ENCODE results near the gene SMARCD1. TPM values are rescaled to one million over a fixed set of nuclear protein-coding genes. Genes with fewer than 3 reads are reported as not detected.
"Not testable (repeated sequence)": the region's sequence is repeated elsewhere in the genome, so short reads cannot be mapped to it uniquely, and the experiment has no call there.

Gene SMARCD1
- total and polyA plus RNA-seq, 3 experiments from 2014 or later, result 16.1 to 78.2 (median 72.3) TPM

DNA sequence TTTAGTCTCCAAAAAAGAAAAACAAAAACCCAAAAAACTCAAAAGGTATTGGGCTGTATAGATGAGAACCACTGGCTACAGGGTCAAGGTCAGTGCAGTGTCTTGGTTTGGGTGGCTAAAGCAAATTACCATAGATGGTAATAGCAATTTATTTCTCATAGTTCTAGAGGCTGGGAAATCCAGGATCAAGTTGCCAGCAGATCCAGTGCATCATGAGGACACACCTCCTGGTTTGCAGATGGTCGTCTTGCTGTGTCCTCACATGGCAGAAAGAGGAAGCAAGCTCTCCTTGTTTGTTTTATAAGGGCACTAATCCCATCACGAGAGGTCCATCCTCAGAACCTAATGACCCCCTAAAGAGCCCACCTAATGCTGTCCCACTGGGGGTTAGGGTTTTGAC, 38.1 kb downstream of the SMARCD1 start:
- Histone ChIP-seq H3K4me3 (ENCODE audit: low read length) (no peak overlapping the region), H3K9me3 (ENCODE audit: low read length) (no peaks in the 10 kb centered on the region), H3K27ac (ENCODE audit: low read depth, low read length) (no peak overlapping the region), H3K4me1 (ENCODE audit: insufficient read depth, low read length) (peaks cover 8% of the 10 kb centered on the region), H3K27me3 (ENCODE audit: insufficient read depth, low read length, poor library complexity, severe bottlenecking) (no peaks in the 10 kb centered on the region), H3K36me3 (ENCODE audit: insufficient read depth, low read length) (peaks cover 42% of the 10 kb centered on the region)
- Mint-ChIP-seq H3K36me3 (peaks cover 0 to 85% (median 13%) of the 10 kb centered on the region in 3 donors), H3K4me3 (no peak overlapping the region), H3K9me3 (no peaks in the 10 kb centered on the region), H3K4me1 (peaks cover 35 to 72% (median 47%) of the 10 kb centered on the region in 3 donors), H3K27ac (peak overlapping the region in 4 of 8 donors; percentile 23 to 51 (median 30)), H3K27me3 (peaks cover 0 to 2% of the 10 kb centered on the region in 2 donors)
- no peak for DNase-seq
- POLR2A ChIA-PET, result no interaction called here
- CTCF ChIA-PET, result interaction anchor here (3.7 kb wide), 1 partner anchor 12 kb away, joined by 17 read pairs; the partner anchor contains the start of gene COX14

DNA sequence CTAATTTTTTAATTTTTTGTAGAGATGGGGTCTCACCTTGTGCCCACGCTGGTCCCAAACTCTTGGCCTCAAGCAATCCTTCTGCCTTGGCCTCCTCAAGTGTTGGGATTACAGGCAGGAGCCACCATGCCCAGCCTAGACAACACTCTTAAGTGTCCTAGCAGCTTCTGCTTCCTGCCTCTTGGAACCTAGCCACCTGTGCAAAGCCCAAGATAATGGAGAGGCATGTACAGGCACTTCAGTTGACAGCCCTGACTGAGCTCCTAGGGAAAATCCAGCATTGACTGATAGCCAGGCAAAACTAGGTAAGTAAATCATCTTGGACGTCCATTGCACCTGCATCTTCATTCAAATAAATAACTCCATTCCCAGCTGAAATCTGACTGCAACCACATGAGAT, 42.4 kb downstream of the SMARCD1 start:
- peaks cover 4 to 82% (median 19%) of the 10 kb centered on the region in 3 donors for H3K36me3 Mint-ChIP-seq
- H3K9me3 Mint-ChIP-seq, result no peaks in the 10 kb centered on the region
- H3K4me3 Mint-ChIP-seq, result no peak overlapping the region
- H3K9me3 ChIP-seq (ENCODE audit: low read length), result no peaks in the 10 kb centered on the region
- ChIA-PET CTCF (interaction anchor here (0.6 to 6.4 kb wide), 2 partner anchors 15 to 459 kb away, joined by 5 to 69 read pairs; partner anchors contain the start of gene COX14), POLR2A (no interaction called here)
- H3K27ac ChIP-seq (ENCODE audit: low read depth, low read length), result no peak overlapping the region
- no peak overlapping the region for H3K4me3 ChIP-seq (ENCODE audit: low read length)
- peaks cover 36% of the 10 kb centered on the region for H3K36me3 ChIP-seq (ENCODE audit: insufficient read depth, low read length)
- peak overlapping the region in 4 of 8 donors; percentile 0 to 55 (median 43) for H3K27ac Mint-ChIP-seq
- peaks cover 0 to 2% of the 10 kb centered on the region in 2 donors for H3K27me3 Mint-ChIP-seq
- peaks cover 26 to 51% (median 49%) of the 10 kb centered on the region in 3 donors for H3K4me1 Mint-ChIP-seq
- H3K27me3 ChIP-seq (ENCODE audit: insufficient read depth, low read length, poor library complexity, severe bottlenecking), result no peaks in the 10 kb centered on the region
- no peak for DNase-seq
- H3K4me1 ChIP-seq (ENCODE audit: insufficient read depth, low read length), result peaks cover 8% of the 10 kb centered on the region

DNA sequence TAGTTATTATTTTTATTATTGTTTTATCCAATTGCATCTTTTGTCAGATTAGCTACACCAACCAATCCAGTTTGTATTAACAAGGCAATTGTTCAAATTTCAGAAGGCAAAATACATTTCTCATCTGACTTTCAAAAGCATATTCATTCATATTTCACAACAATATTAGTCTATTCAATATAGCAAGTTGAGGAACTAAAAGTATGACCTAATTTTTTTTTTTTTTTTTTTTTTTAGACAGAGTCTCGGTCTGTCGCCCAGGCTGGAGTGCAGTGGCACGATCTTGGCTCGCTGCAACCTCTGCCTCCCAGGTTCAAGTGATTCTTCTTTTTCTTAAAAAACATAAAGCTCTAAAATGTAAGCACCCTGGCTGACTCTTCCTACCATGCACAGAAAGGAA, 44.1 kb downstream of the SMARCD1 start:
- no peaks in the 10 kb centered on the region for H3K27me3 ChIP-seq (ENCODE audit: insufficient read depth, low read length, poor library complexity, severe bottlenecking)
- H3K4me3 ChIP-seq (ENCODE audit: low read length), result no peak overlapping the region
- H3K4me1 ChIP-seq (ENCODE audit: insufficient read depth, low read length), result peaks cover 8% of the 10 kb centered on the region
- Mint-ChIP-seq H3K4me1 (peaks cover 24 to 44% (median 41%) of the 10 kb centered on the region in 3 donors), H3K27ac (peak overlapping the region in 1 of 8 donors; percentile 46), H3K27me3 (peaks cover 0 to 2% of the 10 kb centered on the region in 2 donors), H3K4me3 (no peak overlapping the region), H3K9me3 (no peaks in the 10 kb centered on the region), H3K36me3 (peaks cover 4 to 82% (median 14%) of the 10 kb centered on the region in 3 donors)
- H3K36me3 ChIP-seq (ENCODE audit: insufficient read depth, low read length), result peaks cover 29% of the 10 kb centered on the region
- POLR2A ChIA-PET, result interaction anchor here (0.7 kb wide), 1 partner anchor 119 kb away, joined by 8 read pairs; no protein-coding TSS in a partner anchor
- CTCF ChIA-PET, result interaction anchor here (0.9 to 6.4 kb wide), 2 partner anchors 17 to 47 kb away, joined by 3 to 69 read pairs; partner anchors contain the start of gene COX14
- no peak overlapping the region for H3K27ac ChIP-seq (ENCODE audit: low read depth, low read length)
- H3K9me3 ChIP-seq (ENCODE audit: low read length), result no peaks in the 10 kb centered on the region
- no peak for DNase-seq

DNA sequence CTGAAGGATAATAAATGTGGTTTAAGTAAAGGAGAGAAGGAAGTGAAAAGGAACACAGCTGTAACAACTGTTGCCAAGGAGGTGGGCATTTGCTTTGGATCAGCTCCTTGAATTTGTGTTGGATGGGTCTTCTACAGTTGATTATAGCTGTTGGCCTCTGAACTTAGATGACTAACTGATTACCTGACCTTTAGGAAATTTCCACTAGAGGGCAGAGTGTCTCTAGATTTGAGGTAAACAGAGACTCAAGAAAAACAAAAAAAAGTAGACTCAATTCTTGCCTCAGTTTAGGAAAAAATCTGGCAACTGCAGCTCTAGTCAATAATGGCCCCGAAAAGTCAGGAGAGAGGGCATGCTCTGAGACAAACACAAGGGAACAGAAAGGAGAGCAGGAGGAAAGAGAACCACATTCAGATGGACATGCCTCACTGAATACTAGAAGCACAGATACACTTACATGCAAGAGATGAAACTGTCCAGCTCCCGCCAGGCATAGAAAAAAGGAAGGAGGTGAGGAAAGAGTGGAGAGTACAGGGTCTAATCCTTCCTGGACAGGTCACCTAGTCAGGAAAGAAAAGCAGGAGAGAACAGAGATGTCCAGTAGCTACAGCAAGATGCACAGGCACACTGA, 47.5 kb downstream of the SMARCD1 start:
- peak overlapping the region in 7 of 8 donors; percentile 23 to 87 (median 82) for H3K27ac Mint-ChIP-seq
- Histone ChIP-seq H3K9me3 (ENCODE audit: low read length) (no peaks in the 10 kb centered on the region), H3K27ac (ENCODE audit: low read depth, low read length) (no peak overlapping the region), H3K36me3 (ENCODE audit: insufficient read depth, low read length) (peaks cover 46% of the 10 kb centered on the region), H3K4me3 (ENCODE audit: low read length) (no peak overlapping the region), H3K27me3 (ENCODE audit: insufficient read depth, low read length, poor library complexity, severe bottlenecking) (no peaks in the 10 kb centered on the region), H3K4me1 (ENCODE audit: insufficient read depth, low read length) (no peaks in the 10 kb centered on the region)
- H3K4me1 Mint-ChIP-seq, result peaks cover 9 to 28% (median 27%) of the 10 kb centered on the region in 3 donors
- H3K9me3 Mint-ChIP-seq, result no peaks in the 10 kb centered on the region
- ChIA-PET POLR2A (interaction anchor here (1.0 kb wide), 1 partner anchor 20 kb away, joined by 4 read pairs; the partner anchor contains the start of gene COX14), CTCF (interaction anchor here (0.8 to 6.4 kb wide), 8 partner anchors 12 to 58 kb away, joined by 3 to 69 read pairs (median 4); partner anchors contain the start of genes CERS5 and COX14)
- H3K27me3 Mint-ChIP-seq, result no peaks in the 10 kb centered on the region
- peaks cover 9 to 78% (median 19%) of the 10 kb centered on the region in 3 donors for H3K36me3 Mint-ChIP-seq
- H3K4me3 Mint-ChIP-seq, result no peak overlapping the region
- peak in 2 of 5 donors; percentile 26 to 42 for DNase-seq

DNA sequence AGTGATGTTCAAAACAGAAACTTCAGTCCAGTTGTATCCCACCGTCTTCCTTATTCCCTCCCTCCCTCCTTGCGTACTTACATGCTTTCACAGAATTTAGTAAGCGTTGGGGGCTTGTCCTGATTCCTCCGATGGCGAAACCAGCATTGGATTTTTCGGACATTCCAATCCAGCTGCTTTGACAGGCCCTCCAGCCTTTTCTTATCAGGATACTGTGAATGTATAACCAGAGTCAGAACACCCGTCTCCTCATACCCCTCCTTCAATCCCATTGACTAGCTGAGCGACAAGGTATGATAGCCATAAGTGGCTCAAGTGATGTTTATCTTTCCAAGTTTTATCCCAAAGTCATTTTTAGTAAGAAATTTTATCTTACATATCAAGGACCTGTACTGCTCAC, 57.9 kb downstream of the SMARCD1 start:
- H3K27ac ChIP-seq (ENCODE audit: low read depth, low read length), result no peak overlapping the region
- Mint-ChIP-seq H3K36me3 (peaks cover 0 to 65% (median 13%) of the 10 kb centered on the region in 3 donors), H3K9me3 (no peaks in the 10 kb centered on the region), H3K4me3 (no peak overlapping the region), H3K4me1 (peaks cover 5 to 19% (median 9%) of the 10 kb centered on the region in 3 donors), H3K27me3 (no peaks in the 10 kb centered on the region), H3K27ac (no peak overlapping the region)
- ChIA-PET CTCF (no interaction called here), POLR2A (no interaction called here)
- no peak overlapping the region for H3K4me3 ChIP-seq (ENCODE audit: low read length)
- no peaks in the 10 kb centered on the region for H3K9me3 ChIP-seq (ENCODE audit: low read length)
- no peaks in the 10 kb centered on the region for H3K27me3 ChIP-seq (ENCODE audit: insufficient read depth, low read length, poor library complexity, severe bottlenecking)
- no peak for DNase-seq
- H3K36me3 ChIP-seq (ENCODE audit: insufficient read depth, low read length), result peaks cover 9% of the 10 kb centered on the region
- H3K4me1 ChIP-seq (ENCODE audit: insufficient read depth, low read length), result no peaks in the 10 kb centered on the region

DNA sequence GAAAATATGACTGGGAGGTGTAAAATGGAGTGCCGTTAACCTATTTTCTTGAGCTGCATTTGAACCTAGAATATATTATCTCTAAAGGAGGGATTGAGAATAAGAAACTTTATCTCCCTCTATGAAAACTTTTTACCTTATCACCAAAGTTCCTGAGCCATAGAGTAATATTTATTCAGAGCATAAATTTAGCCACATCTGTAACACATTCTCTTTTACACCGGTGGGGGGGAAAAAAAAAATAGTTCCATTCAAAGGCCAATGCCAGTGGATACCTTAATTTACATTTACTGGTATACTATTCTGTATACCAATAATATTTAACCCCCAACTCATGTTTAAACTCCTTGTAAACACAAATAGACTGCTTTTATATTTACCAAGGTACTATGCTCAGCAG, 60.3 kb downstream of the SMARCD1 start:
- H3K4me1 ChIP-seq (ENCODE audit: insufficient read depth, low read length), result no peaks in the 10 kb centered on the region
- H3K27ac Mint-ChIP-seq, result peak overlapping the region in 1 of 8 donors; percentile 33
- H3K27me3 Mint-ChIP-seq, result no peaks in the 10 kb centered on the region
- DNase-seq, result no peak
- no peaks in the 10 kb centered on the region for H3K9me3 Mint-ChIP-seq
- H3K4me1 Mint-ChIP-seq, result peaks cover 13 to 30% (median 20%) of the 10 kb centered on the region in 3 donors
- H3K36me3 Mint-ChIP-seq, result peaks cover 0 to 45% (median 9%) of the 10 kb centered on the region in 3 donors
- H3K4me3 ChIP-seq (ENCODE audit: low read length), result no peak overlapping the region
- no peaks in the 10 kb centered on the region for H3K9me3 ChIP-seq (ENCODE audit: low read length)
- H3K4me3 Mint-ChIP-seq, result no peak overlapping the region
- H3K27me3 ChIP-seq (ENCODE audit: insufficient read depth, low read length, poor library complexity, severe bottlenecking), result no peaks in the 10 kb centered on the region
- no peak overlapping the region for H3K27ac ChIP-seq (ENCODE audit: low read depth, low read length)
- H3K36me3 ChIP-seq (ENCODE audit: insufficient read depth, low read length), result peaks cover 9% of the 10 kb centered on the region
- POLR2A ChIA-PET, result interaction anchor here (0.6 kb wide), 2 partner anchors 17 to 21 kb away, joined by 3 to 7 read pairs; partner anchors contain the start of gene CERS5
- CTCF ChIA-PET, result interaction anchor here (1.5 to 2.7 kb wide), 2 partner anchors 34 to 57 kb away, joined by 4 to 10 read pairs; partner anchors contain the start of gene COX14

DNA sequence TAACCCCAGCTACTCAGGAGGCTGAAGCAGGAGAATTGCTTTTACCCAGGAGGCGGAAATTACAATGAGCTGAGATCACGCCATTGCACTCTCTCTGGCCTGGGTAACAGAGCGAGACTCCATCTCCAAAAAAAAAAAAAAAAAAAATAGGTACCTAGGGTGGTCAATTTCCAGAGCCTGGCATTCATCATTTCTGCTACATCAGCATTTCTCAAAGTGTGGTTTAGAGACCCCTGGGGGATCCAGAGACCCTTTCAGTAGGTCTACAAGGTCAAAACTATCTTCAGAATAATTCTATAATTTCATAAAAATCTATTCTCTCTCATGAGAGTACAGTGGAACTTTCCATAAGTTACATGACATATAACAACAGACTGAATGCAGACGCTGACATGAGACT, 62.1 kb downstream of the SMARCD1 start:
- Histone ChIP-seq H3K27me3 (ENCODE audit: insufficient read depth, low read length, poor library complexity, severe bottlenecking) (no peaks in the 10 kb centered on the region), H3K27ac (ENCODE audit: low read depth, low read length) (no peak overlapping the region), H3K4me1 (ENCODE audit: insufficient read depth, low read length) (no peaks in the 10 kb centered on the region), H3K36me3 (ENCODE audit: insufficient read depth, low read length) (peaks cover 9% of the 10 kb centered on the region), H3K9me3 (ENCODE audit: low read length) (no peaks in the 10 kb centered on the region), H3K4me3 (ENCODE audit: low read length) (no peak overlapping the region)
- ChIA-PET POLR2A (interaction anchor here (0.6 kb wide), 1 partner anchor 330 kb away, joined by 3 read pairs; no protein-coding TSS in a partner anchor), CTCF (interaction anchor here (1.5 to 2.7 kb wide), 2 partner anchors 36 to 59 kb away, joined by 4 to 10 read pairs; partner anchors contain the start of gene COX14)
- no peak overlapping the region for H3K4me3 Mint-ChIP-seq
- H3K36me3 Mint-ChIP-seq, result peaks cover 0 to 29% (median 4%) of the 10 kb centered on the region in 3 donors
- no peak overlapping the region for H3K27ac Mint-ChIP-seq
- H3K9me3 Mint-ChIP-seq, result no peaks in the 10 kb centered on the region
- no peak for DNase-seq
- no peaks in the 10 kb centered on the region for H3K27me3 Mint-ChIP-seq
- H3K4me1 Mint-ChIP-seq, result peaks cover 20 to 45% (median 30%) of the 10 kb centered on the region in 3 donors

DNA sequence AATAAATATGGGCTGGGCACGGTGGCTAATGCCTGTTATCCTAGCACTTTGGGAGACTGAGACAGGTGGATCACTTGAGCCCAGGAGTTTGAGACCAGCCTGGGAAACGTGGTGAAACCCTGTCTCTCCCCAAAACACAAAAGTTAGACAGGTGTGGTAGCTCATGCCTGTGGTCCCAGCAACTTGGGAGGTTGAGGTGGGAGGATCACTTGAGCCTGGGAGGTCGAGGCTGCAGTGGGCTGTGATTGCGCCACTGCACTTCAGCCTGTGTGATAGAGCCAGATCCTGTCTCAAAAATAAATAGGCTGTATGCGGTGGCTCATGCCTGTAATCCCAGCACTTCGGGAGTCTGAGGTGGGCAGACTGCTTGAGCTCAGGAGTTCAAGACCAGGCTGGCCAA, 62.9 kb downstream of the SMARCD1 start:
- ChIA-PET CTCF (interaction anchor here (2.7 kb wide), 1 partner anchor 37 kb away, joined by 10 read pairs; the partner anchor contains the start of gene COX14), POLR2A (interaction anchor here (0.6 kb wide), 1 partner anchor 329 kb away, joined by 3 read pairs; no protein-coding TSS in a partner anchor)
- not testable (repeated sequence) for H3K4me3 ChIP-seq (ENCODE audit: low read length); H3K27ac ChIP-seq (ENCODE audit: low read depth, low read length); H3K27ac Mint-ChIP-seq; H3K4me1 ChIP-seq (ENCODE audit: insufficient read depth, low read length); H3K9me3 ChIP-seq (ENCODE audit: low read length); H3K27me3 ChIP-seq (ENCODE audit: insufficient read depth, low read length, poor library complexity, severe bottlenecking); H3K9me3 Mint-ChIP-seq; H3K36me3 ChIP-seq (ENCODE audit: insufficient read depth, low read length); H3K4me3 Mint-ChIP-seq; DNase-seq; H3K27me3 Mint-ChIP-seq
- Mint-ChIP-seq H3K4me1 (peaks cover 20 to 45% (median 30%) of the 10 kb centered on the region in 3 donors), H3K36me3 (peaks cover 0 to 24% (median 1%) of the 10 kb centered on the region in 3 donors)
